Measurements from ENCODE around the gene SPATA2L. TPM values are rescaled to one million over a fixed set of nuclear protein-coding genes. Genes with fewer than 3 reads are reported as not detected.
A peak's percentile ranks its signal among the peaks of the same experiment; 100 is the strongest.

The SPATA2L gene
- total and polyA plus RNA-seq, 2 of the 13 experiments (the other 11 are each of a cell fraction or from before 2014, with no cell fraction given): 9.1 to 20.7 TPM

DNA sequence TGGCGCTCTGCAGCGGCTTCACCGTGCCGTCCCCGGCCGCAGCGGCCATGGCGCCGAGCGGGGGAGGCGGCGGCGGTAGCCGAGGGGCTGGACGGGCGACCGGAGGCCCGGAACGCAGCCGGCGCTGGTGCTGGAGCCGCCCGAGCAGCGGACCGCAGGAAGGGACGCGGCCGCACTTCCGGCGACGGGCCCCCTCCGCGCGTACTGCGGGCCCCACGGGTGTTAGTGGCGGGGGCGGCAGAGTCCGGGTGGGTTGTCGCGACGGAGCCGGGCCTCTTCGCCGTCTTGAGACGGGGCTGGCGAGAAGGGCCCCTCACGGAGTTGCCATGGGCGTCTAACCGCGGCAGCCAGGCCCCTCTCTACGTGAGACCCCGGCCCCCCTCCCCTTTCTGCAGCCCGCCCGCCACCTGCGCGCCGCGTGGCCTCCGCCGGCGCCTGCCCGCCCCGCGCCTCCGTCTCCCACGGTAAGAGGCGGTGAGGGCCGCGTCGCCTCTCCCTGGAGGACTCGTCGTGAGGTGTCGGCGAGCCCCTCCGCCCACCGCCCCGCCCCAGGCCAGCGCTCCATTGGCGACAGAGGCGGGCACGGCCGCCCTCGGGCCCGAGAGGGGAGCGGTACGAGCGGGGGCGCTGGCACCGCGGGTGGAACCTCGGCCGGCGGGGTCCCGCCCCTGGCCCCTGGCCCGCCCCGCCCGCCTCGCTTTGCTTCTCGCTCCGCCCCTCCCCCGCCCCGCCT lies 19.5 kb upstream of the SPATA2L start, which contains the start of the genes VPS9D1 and ZNF276 (continued):
- TF ChIP-seq, protein P1, sequence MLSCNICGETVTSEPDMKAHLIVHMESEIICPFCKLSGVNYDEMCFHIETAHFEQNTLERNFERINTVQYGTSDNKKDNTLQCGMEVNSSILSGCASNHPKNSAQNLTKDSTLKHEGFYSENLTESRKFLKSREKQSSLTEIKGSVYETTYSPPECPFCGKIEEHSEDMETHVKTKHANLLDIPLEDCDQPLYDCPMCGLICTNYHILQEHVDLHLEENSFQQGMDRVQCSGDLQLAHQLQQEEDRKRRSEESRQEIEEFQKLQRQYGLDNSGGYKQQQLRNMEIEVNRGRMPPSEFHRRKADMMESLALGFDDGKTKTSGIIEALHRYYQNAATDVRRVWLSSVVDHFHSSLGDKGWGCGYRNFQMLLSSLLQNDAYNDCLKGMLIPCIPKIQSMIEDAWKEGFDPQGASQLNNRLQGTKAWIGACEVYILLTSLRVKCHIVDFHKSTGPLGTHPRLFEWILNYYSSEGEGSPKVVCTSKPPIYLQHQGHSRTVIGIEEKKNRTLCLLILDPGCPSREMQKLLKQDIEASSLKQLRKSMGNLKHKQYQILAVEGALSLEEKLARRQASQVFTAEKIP (CRISPR knock-in tag; IDR thresholded peaks at IDR 0.05; ENCODE audit: borderline replicate concordance): no peak
- TF ChIP-seq POGZ (CRISPR knock-in tag; IDR thresholded peaks at IDR 0.05) (no peak; the same call in 1 of the 2 replicates), JUND (CRISPR knock-in tag; IDR thresholded peaks at IDR 0.05) (peak; percentile 44), KDM5A (IDR thresholded peaks at IDR 0.05; ENCODE audit: borderline replicate concordance, low read length) (peak; percentile 96), PRMT3 (CRISPR knock-in tag; IDR thresholded peaks at IDR 0.05; ENCODE audit: borderline replicate concordance, low read depth) (peak; percentile 94), ZNF616 (CRISPR knock-in tag; IDR thresholded peaks at IDR 0.05; ENCODE audit: low read depth) (peak; percentile 82), ZNF720 (CRISPR knock-in tag; IDR thresholded peaks at IDR 0.05) (no peak), ZNF790 (CRISPR knock-in tag; IDR thresholded peaks at IDR 0.05; ENCODE audit: borderline replicate concordance) (peak; percentile 92; the same call in 1 of the 2 replicates), STAG1 (CRISPR knock-in tag; IDR thresholded peaks at IDR 0.05) (no peak), ARID2 (CRISPR knock-in tag; IDR thresholded peaks at IDR 0.05; ENCODE audit: borderline replicate concordance) (0 out of 2 replicates have a peak, but pooled peaks have one; percentile 4), CBX5 (CRISPR knock-in tag; IDR thresholded peaks at IDR 0.05; ENCODE audit: borderline replicate concordance) (no peak), NAIF1 (CRISPR knock-in tag; IDR thresholded peaks at IDR 0.05; ENCODE audit: borderline replicate concordance) (no peak; the same call in 1 of the 2 replicates), KAT2B (IDR thresholded peaks at IDR 0.05; ENCODE audit: borderline replicate concordance, low read depth, low read length) (no peak), RFX1 (IDR thresholded peaks at IDR 0.05) (no peak), ZNF337 (CRISPR knock-in tag; IDR thresholded peaks at IDR 0.05; ENCODE audit: borderline replicate concordance, low read depth) (no peak; the same call in 1 of the 2 replicates), ZNF724P (CRISPR knock-in tag; IDR thresholded peaks at IDR 0.05; ENCODE audit: borderline replicate concordance) (peak; percentile 97), TBX3 (IDR thresholded peaks at IDR 0.05; ENCODE audit: borderline replicate concordance) (peak; percentile 33; the same call in 1 of the 2 replicates), RBAK (CRISPR knock-in tag; IDR thresholded peaks at IDR 0.05) (no peak), MED13 (CRISPR knock-in tag; IDR thresholded peaks at IDR 0.05) (no peak; the same call in 1 of the 2 replicates), ZNF605 (CRISPR knock-in tag; IDR thresholded peaks at IDR 0.05) (0 out of 2 replicates have a peak, but pooled peaks have one; percentile 8), ZNF230 (CRISPR knock-in tag; IDR thresholded peaks at IDR 0.05) (no peak; the same call in 1 of the 2 replicates), SALL2 (CRISPR knock-in tag; IDR thresholded peaks at IDR 0.05) (peak; percentile 96), SRY (CRISPR knock-in tag; IDR thresholded peaks at IDR 0.05) (peak; percentile 31; the same call in 1 of the 2 replicates), ZBTB7B (CRISPR knock-in tag; IDR thresholded peaks at IDR 0.05) (peak; percentile 94; the same call in 1 of the 2 replicates), TAF15 (IDR thresholded peaks at IDR 0.05; ENCODE audit: low read depth, low read length, poor library complexity, severe bottlenecking) (no peak), ZNF782 (CRISPR knock-in tag; IDR thresholded peaks at IDR 0.05; ENCODE audit: borderline replicate concordance) (peak; percentile 71; the same call in 1 of the 2 replicates)
- TF ChIP-seq, protein P2, sequence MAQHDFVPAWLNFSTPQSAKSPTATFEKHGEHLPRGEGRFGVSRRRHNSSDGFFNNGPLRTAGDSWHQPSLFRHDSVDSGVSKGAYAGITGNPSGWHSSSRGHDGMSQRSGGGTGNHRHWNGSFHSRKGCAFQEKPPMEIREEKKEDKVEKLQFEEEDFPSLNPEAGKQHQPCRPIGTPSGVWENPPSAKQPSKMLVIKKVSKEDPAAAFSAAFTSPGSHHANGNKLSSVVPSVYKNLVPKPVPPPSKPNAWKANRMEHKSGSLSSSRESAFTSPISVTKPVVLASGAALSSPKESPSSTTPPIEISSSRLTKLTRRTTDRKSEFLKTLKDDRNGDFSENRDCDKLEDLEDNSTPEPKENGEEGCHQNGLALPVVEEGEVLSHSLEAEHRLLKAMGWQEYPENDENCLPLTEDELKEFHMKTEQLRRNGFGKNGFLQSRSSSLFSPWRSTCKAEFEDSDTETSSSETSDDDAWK (CRISPR knock-in tag; IDR thresholded peaks at IDR 0.05): no peak
- TF ChIP-seq, protein P3, sequence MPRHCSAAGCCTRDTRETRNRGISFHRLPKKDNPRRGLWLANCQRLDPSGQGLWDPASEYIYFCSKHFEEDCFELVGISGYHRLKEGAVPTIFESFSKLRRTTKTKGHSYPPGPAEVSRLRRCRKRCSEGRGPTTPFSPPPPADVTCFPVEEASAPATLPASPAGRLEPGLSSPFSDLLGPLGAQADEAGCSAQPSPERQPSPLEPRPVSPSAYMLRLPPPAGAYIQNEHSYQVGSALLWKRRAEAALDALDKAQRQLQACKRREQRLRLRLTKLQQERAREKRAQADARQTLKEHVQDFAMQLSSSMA (CRISPR knock-in tag; IDR thresholded peaks at IDR 0.05): peak; percentile 87; the same call in 1 of the 2 replicates
